ENCODE data around the gene PRKAG2. TPM values are rescaled to one million over a fixed set of nuclear protein-coding genes. Genes with fewer than 3 reads are reported as not detected.

Gene PRKAG2
- total and polyA plus RNA-seq, 4 donors = 3.6 to 25.1 (median 16.8) TPM

DNA sequence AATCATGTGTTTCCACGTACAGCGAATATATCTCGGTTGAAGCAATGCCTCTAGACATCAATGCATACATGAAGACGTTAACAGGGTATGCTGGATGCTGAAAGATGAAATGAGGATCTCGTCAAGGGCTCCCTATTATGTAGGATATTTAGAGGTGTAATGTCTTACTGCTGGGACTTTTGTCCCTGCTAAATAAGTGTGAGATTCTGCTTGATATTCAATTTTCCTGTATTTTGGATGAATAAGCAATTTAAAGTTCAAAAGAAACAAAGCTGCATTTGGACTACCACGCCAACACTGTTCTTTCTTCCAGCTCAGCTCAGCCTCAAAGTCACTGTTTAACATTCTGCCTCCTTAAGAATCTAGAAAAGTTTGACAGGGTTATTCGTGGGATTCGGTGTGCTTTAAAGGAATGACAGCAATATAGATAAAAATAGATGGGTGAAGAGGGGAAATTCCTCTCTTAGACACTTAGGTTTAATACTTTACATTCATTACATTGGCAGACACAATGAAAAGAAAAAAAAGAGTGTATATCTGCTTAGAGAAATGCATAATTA, 247.1 kb downstream of the PRKAG2 start (continued):
- TF ChIP-seq, protein P1, sequence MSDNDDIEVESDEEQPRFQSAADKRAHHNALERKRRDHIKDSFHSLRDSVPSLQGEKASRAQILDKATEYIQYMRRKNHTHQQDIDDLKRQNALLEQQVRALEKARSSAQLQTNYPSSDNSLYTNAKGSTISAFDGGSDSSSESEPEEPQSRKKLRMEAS (IDR thresholded peaks at IDR 0.05) = no peak
- TF ChIP-seq, protein P2, sequence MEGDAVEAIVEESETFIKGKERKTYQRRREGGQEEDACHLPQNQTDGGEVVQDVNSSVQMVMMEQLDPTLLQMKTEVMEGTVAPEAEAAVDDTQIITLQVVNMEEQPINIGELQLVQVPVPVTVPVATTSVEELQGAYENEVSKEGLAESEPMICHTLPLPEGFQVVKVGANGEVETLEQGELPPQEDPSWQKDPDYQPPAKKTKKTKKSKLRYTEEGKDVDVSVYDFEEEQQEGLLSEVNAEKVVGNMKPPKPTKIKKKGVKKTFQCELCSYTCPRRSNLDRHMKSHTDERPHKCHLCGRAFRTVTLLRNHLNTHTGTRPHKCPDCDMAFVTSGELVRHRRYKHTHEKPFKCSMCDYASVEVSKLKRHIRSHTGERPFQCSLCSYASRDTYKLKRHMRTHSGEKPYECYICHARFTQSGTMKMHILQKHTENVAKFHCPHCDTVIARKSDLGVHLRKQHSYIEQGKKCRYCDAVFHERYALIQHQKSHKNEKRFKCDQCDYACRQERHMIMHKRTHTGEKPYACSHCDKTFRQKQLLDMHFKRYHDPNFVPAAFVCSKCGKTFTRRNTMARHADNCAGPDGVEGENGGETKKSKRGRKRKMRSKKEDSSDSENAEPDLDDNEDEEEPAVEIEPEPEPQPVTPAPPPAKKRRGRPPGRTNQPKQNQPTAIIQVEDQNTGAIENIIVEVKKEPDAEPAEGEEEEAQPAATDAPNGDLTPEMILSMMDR (IDR thresholded peaks at IDR 0.05; ENCODE audit: low read depth, low read length, missing input control) = no peak

DNA sequence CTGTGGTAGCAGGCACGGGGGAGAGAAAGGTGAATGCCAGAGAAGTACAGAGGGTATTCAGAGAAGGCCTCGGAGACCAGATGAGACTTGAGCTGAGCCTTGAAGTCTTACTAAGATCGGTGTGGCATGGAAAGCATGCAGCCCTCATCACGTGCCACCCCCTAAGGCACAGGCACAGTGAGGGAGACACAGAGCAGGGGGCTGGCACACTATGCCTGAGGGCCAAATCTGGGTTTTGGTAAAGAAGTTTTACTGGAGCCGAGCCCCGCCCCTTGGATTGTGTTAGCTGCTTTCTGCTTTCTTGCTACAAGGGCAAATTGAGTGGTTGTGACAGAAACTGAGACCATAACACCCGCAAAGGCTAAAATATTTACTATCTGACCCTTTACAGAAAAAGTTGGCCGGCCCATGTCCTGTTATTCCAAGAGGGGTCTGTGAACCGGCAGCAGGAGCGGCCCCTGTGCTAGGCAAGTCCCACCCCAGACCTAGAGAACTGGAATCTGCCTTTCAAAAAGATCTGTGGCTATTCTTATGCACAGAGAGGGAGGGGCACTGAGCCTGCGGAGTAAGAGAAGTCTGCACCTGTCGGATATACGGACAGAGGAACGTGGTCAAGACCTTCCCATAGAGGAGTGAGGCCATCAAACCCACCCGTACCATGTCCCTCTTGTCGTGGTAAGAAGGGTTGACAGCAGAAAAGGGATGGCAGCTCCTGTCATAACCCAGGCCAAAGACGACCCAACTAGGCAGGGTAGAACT, 247.9 kb downstream of the PRKAG2 start:
- H3K36me3 ChIP-seq (ENCODE audit: control insufficient read depth in 4 of 4, insufficient read depth in 3 of 4, low read depth in 1 of 4, low read length in 3 of 4) = peaks cover 0 to 4% (median 1%) of the 10 kb centered on the region in 4 donors
- H3K4me1 ChIP-seq (ENCODE audit: control insufficient read depth in 4 of 4, insufficient read depth in 4 of 4, low read length in 3 of 4) = peaks cover 0 to 14% (median 3%) of the 10 kb centered on the region in 4 donors
- no peak overlapping the region for H3K9ac ChIP-seq (ENCODE audit: low read depth in 1 of 2, low read length in 2 of 2)
- TF ChIP-seq JUND (IDR thresholded peaks at IDR 0.05) (no peak), RXRA (IDR thresholded peaks at IDR 0.05) (no peak), FOXA2 (IDR thresholded peaks at IDR 0.05) (no peak), YY1 (IDR thresholded peaks at IDR 0.05) (no peak)
- H3K4me3 ChIP-seq (ENCODE audit: low read depth in 1 of 3, low read length in 3 of 3) = no peak overlapping the region
- 94% methylated on average over 17 of the region's 17 CpGs for WGBS
- no peak for DNase-seq (ENCODE audit: low spot score)
- no peaks in the 10 kb centered on the region for H3K27me3 ChIP-seq (ENCODE audit: control insufficient read depth in 4 of 4, insufficient read depth in 4 of 4, low read length in 3 of 4)
- no peak overlapping the region for H3K27ac ChIP-seq (ENCODE audit: low read depth in 1 of 2, low read length in 2 of 2)
- no peaks in the 10 kb centered on the region for H3K9me3 ChIP-seq (ENCODE audit: control insufficient read depth in 4 of 4, low read length in 3 of 4)

DNA sequence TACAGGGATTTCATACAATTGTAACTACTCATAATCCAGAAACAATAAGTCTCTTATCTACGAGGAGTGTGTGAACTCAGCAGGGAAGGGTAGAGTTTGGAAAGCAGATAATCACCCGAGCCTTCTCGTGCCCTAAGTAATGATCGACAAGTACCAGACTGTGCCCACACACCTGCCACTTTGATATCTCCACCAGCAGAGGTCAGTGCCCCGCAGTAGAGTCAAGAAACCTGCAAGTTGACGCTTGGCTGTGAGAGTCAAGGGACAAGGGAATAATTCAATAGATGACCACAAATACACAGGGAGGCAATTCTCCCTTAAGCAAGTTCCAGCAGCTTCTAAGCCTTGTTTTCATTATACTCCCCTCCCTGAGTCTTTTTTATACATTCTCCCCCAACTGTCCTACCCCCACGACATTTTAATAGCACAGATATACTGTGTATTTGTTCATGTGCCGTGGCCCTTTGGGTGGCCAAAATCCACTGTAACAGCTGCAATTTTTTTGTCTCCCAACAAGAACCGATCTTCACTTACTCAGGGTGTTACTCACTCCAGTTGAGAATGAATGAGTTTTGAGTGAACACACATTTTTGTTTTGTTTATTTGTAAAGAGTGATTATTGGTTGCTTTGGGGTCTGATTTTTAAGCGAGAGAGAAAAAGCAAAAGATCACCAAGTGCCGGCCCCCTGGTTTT, 250.3 kb downstream of the PRKAG2 start:
- Histone ChIP-seq H3K27ac (ENCODE audit: low read depth in 1 of 2, low read length in 2 of 2) (no peak overlapping the region), H3K4me1 (ENCODE audit: control insufficient read depth in 4 of 4, insufficient read depth in 4 of 4, low read length in 3 of 4) (peaks cover 0 to 7% (median 3%) of the 10 kb centered on the region in 4 donors)

More for the DNA sequence above, 250.3 kb downstream of the PRKAG2 start:
- Histone ChIP-seq H3K9me3 (ENCODE audit: control insufficient read depth in 4 of 4, low read length in 3 of 4) (no peaks in the 10 kb centered on the region), H3K27me3 (ENCODE audit: control insufficient read depth in 4 of 4, insufficient read depth in 4 of 4, low read length in 3 of 4) (no peaks in the 10 kb centered on the region), H3K4me3 (ENCODE audit: low read depth in 1 of 3, low read length in 3 of 3) (no peak overlapping the region), H3K36me3 (ENCODE audit: control insufficient read depth in 4 of 4, insufficient read depth in 3 of 4, low read depth in 1 of 4, low read length in 3 of 4) (peaks cover 0 to 12% (median 1%) of the 10 kb centered on the region in 4 donors), H3K9ac (ENCODE audit: low read depth in 1 of 2, low read length in 2 of 2) (no peak overlapping the region)
- 64% methylated on average over 11 of the region's 11 CpGs for WGBS
- TF ChIP-seq HNF4A (conservative IDR thresholded peaks at IDR 0.05) (peak in 1 of 2 donors; percentile 24), ATF3 (IDR thresholded peaks at IDR 0.05) (no peak), EGR1 (IDR thresholded peaks at IDR 0.05; ENCODE audit: low read depth in 2 of 2) (no peak), FOXA2 (IDR thresholded peaks at IDR 0.05) (no peak), FOXA1 (IDR thresholded peaks at IDR 0.05) (no peak), ZBTB33 (IDR thresholded peaks at IDR 0.05) (no peak), RXRA (IDR thresholded peaks at IDR 0.05) (peak; percentile 27 to 49), YY1 (IDR thresholded peaks at IDR 0.05) (no peak), TAF1 (conservative IDR thresholded peaks at IDR 0.05) (no peak), GABPA (IDR thresholded peaks at IDR 0.05 in 1 of 2, conservative IDR thresholded peaks at IDR 0.05 in 1 of 2) (no peak), RAD21 (IDR thresholded peaks at IDR 0.05) (peak; percentile 76 to 82), JUND (IDR thresholded peaks at IDR 0.05) (no peak), SP1 (IDR thresholded peaks at IDR 0.05) (no peak), NR2F2 (IDR thresholded peaks at IDR 0.05) (no peak)
- TF ChIP-seq, protein P1 (IDR thresholded peaks at IDR 0.05) = no peak
- TF ChIP-seq, protein P2 (IDR thresholded peaks at IDR 0.05; ENCODE audit: low read depth, low read length, missing input control) = peak; percentile 48
- DNase-seq (ENCODE audit: low spot score) = no peak
